ENCODE data around the gene ADNP2.

DNA sequence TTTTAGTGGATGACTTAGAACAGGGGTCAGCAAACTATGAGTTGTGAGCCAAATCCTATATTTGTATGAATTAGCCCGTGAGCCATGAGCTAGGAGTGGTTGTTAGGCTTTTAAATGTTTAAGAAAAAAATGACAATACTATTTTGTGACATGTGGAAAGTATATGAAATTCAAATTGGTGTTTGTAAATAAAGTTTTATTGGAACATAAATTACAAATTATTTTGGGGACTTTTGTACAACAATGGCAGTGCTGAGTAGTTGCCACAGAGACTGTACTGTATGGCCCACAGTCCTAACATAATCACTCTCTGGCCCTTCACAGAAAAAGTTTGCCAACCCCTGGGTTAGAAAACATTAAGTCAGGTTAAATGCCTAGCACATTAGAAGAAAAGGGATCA lies 26.1 kb downstream of the ADNP2 start:
- TF ChIP-seq, protein P1, sequence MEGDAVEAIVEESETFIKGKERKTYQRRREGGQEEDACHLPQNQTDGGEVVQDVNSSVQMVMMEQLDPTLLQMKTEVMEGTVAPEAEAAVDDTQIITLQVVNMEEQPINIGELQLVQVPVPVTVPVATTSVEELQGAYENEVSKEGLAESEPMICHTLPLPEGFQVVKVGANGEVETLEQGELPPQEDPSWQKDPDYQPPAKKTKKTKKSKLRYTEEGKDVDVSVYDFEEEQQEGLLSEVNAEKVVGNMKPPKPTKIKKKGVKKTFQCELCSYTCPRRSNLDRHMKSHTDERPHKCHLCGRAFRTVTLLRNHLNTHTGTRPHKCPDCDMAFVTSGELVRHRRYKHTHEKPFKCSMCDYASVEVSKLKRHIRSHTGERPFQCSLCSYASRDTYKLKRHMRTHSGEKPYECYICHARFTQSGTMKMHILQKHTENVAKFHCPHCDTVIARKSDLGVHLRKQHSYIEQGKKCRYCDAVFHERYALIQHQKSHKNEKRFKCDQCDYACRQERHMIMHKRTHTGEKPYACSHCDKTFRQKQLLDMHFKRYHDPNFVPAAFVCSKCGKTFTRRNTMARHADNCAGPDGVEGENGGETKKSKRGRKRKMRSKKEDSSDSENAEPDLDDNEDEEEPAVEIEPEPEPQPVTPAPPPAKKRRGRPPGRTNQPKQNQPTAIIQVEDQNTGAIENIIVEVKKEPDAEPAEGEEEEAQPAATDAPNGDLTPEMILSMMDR (IDR thresholded peaks at IDR 0.05), result no peak
- TF ChIP-seq POLR2A (IDR thresholded peaks at IDR 0.05), result no peak

Data from heart left ventricle (tissue), 13 donors.